ENCODE results near the gene RIOK3.

DNA sequence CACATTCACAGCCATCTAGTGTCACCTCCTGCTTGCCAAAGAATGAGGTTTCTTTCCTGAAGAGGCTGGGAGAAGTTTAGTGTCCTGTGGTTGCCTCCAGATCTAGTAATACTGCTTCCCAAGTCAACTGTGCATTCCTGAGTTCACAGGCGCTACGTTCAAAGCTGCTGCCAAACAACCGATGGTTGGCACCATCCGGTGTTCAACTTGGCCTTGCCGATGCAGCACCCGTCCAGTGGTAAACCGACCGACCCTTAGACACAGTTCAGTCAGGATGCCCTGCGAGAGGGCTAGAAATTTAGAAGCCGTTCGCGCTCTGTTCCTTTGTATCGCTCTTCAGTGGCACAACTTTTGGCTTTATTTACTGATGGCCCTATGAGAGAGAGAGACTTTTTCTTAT lies 78.8 kb downstream of the RIOK3 start:
- no peak for TF ChIP-seq CTCF (IDR thresholded peaks at IDR 0.05)
- no peak for TF ChIP-seq ELK1 (IDR thresholded peaks at IDR 0.05; ENCODE audit: low read depth, low read length)
- TF ChIP-seq JUNB (IDR thresholded peaks at IDR 0.05): no peak
- TF ChIP-seq HOXA7 (CRISPR knock-in tag; IDR thresholded peaks at IDR 0.05): no peak
- no peak for TF ChIP-seq FOSL2 (IDR thresholded peaks at IDR 0.05)
- no peak for TF ChIP-seq FOSL2 (CRISPR knock-in tag; IDR thresholded peaks at IDR 0.05)
- TF ChIP-seq EHMT2 (IDR thresholded peaks at IDR 0.05; ENCODE audit: low read depth): no peak
- TF ChIP-seq POLR2A (IDR thresholded peaks at IDR 0.05; ENCODE audit: low read length): no peak
- TF ChIP-seq KDM1A (IDR thresholded peaks at IDR 0.05; ENCODE audit: low read depth): no peak
- TF ChIP-seq JUN (IDR thresholded peaks at IDR 0.05): no peak
- TF ChIP-seq ZC3H11A (IDR thresholded peaks at IDR 0.05): no peak
- no peak for TF ChIP-seq MAX (IDR thresholded peaks at IDR 0.05)
- TF ChIP-seq RFX5 (IDR thresholded peaks at IDR 0.05): no peak
- no peak for TF ChIP-seq RAD21 (conservative IDR thresholded peaks at IDR 0.05 in 1 of 2, IDR thresholded peaks at IDR 0.05 in 1 of 2)

All from A549 (cell line).